ENCODE data around the gene SENP7.

The SENP7 gene

DNA sequence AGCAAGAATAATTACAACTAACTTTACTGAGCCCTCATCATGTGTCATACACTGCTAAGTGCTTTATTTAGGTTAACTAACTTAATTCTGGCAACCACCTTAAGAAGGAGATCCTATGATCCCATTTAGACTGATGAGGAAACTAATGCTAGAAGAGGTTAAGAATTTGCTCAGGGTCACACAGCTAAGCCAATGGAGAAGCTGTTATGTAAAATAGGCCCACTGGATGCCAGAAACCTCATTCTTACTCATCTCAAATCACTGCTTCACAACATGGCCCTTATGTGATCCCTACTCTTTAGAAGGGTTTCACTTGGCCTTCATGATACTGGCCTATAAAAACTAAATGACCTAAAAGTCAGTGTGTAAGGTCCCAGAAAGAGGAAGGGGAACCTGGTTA is 233.8 kb downstream of the SENP7 start:
- Histone ChIP-seq H3K4me3 (no peak overlapping the region), H3K27ac (no peak overlapping the region), H3K27me3 (no peaks in the 10 kb centered on the region), H3K4me1 (no peaks in the 10 kb centered on the region), H3K9ac (no peak overlapping the region), H3K36me3 (no peaks in the 10 kb centered on the region), H3K4me2 (no peak overlapping the region), H4K20me1 (no peaks in the 10 kb centered on the region), H3K9me3 (no peaks in the 10 kb centered on the region)
- TF ChIP-seq Cebpa-rat (IDR thresholded peaks at IDR 0.05), result no peak

DNA sequence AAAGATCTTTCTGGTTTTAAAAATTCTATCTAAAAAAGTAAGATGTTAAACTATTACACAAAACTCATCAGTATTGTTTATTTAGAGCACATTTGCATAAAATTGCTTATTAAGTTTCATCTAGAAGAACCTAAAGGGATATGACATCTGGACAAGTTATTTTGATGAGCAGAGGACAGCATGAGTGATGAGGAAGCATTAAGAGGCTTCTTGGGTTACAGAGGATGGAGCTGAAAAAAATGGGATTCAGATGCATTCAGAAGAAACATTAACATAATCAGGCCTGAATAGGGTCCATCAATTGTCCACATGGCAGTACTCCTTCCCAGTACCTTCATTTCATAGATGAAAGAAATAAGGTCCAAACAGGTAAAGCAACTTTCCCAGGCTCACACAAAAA is 234.3 kb downstream of the SENP7 start:
- H3K9ac ChIP-seq, result no peak overlapping the region
- H3K27me3 ChIP-seq, result no peaks in the 10 kb centered on the region
- H3K9me3 ChIP-seq, result no peaks in the 10 kb centered on the region
- H4K20me1 ChIP-seq, result no peaks in the 10 kb centered on the region
- no peak overlapping the region for H3K4me3 ChIP-seq
- TF ChIP-seq Cebpa-rat (IDR thresholded peaks at IDR 0.05), result no peak
- H3K4me2 ChIP-seq, result no peak overlapping the region
- H3K4me1 ChIP-seq, result no peaks in the 10 kb centered on the region
- no peak overlapping the region for H3K27ac ChIP-seq
- H3K36me3 ChIP-seq, result no peaks in the 10 kb centered on the region

Measured in BLaER1 (cell line).